ENCODE data around the gene MCF2L2. TPM values are rescaled to one million over a fixed set of nuclear protein-coding genes. Genes with fewer than 3 reads are reported as not detected.

Gene MCF2L2
- total and polyA plus RNA-seq, 7 donors, result 0.99 to 5.0 (median 4.0) TPM; not detected in 1

GRCh38 chr3:183328823-183329222, 99.6 kb downstream of the MCF2L2 start:
- intact Hi-C loops (cut with DNase I), result no loop called here
- WGBS, 2 donors, result 4 to 28% methylated on average over 1 of the region's 1 CpG

GRCh38 chr3:183328164-183328563, 100.3 kb downstream of the MCF2L2 start:
- Histone ChIP-seq H3K4me3 (no peak overlapping the region), H3K27me3 (no peaks in the 10 kb centered on the region), H3K9me3 (no peaks in the 10 kb centered on the region), H3K27ac (no peak overlapping the region), H3K4me1 (no peaks in the 10 kb centered on the region), H3K36me3 (no peaks in the 10 kb centered on the region)
- DNase-seq, result no peak
- TF ChIP-seq POLR2AphosphoS5 (IDR thresholded peaks at IDR 0.05) (no peak), POLR2A (IDR thresholded peaks at IDR 0.05) (no peak), CTCF (IDR thresholded peaks at IDR 0.05) (no peak), EP300 (IDR thresholded peaks at IDR 0.05) (no peak)
- intact Hi-C loops (cut with DNase I), result no loop called here
- WGBS, 2 donors, result 93 to 100% methylated on average over 1 of the region's 1 CpG

More at GRCh38 chr3:183328823-183329222, 99.6 kb downstream of the MCF2L2 start:
- TF ChIP-seq POLR2AphosphoS5 (IDR thresholded peaks at IDR 0.05) (no peak), EP300 (IDR thresholded peaks at IDR 0.05) (no peak), CTCF (IDR thresholded peaks at IDR 0.05) (no peak), POLR2A (IDR thresholded peaks at IDR 0.05) (no peak)
- H3K9me3 ChIP-seq, result no peaks in the 10 kb centered on the region
- no peaks in the 10 kb centered on the region for H3K27me3 ChIP-seq
- H3K36me3 ChIP-seq, result no peaks in the 10 kb centered on the region
- no peaks in the 10 kb centered on the region for H3K4me1 ChIP-seq
- H3K27ac ChIP-seq, result no peak overlapping the region
- H3K4me3 ChIP-seq, result no peak overlapping the region
- DNase-seq, result no peak

- no peak overlapping the region for H3K4me3 ChIP-seq
- H3K4me1 ChIP-seq, result no peaks in the 10 kb centered on the region
- 73 to 87% methylated on average over 5 of the region's 5 CpGs for WGBS, 2 donors
- H3K9me3 ChIP-seq, result no peaks in the 10 kb centered on the region
- TF ChIP-seq CTCF (IDR thresholded peaks at IDR 0.05), result no peak
- H3K27ac ChIP-seq, result no peak overlapping the region
- H3K27me3 ChIP-seq, result no peaks in the 10 kb centered on the region
- no peak for DNase-seq
- H3K36me3 ChIP-seq, result no peaks in the 10 kb centered on the region
- intact Hi-C loops (cut with DNase I), result no loop called here
These were observed 101.1 kb downstream of the MCF2L2 start for GRCh38 chr3:183327343-183327742.

GRCh38 chr3:183324083-183324482, 104.3 kb downstream of the MCF2L2 start:
- H3K9me3 ChIP-seq, result no peaks in the 10 kb centered on the region
- no peaks in the 10 kb centered on the region for H3K36me3 ChIP-seq
- TF ChIP-seq POLR2A (IDR thresholded peaks at IDR 0.05), result no peak
- DNase-seq, result no peak
- WGBS, 2 donors, result 82 to 89% methylated on average over 5 of the region's 5 CpGs
- H3K27me3 ChIP-seq, result no peaks in the 10 kb centered on the region
- no peak overlapping the region for H3K27ac ChIP-seq
- H3K4me1 ChIP-seq, result no peaks in the 10 kb centered on the region
- intact Hi-C loops (cut with DNase I), result no loop called here
- H3K4me3 ChIP-seq, result no peak overlapping the region

GRCh38 chr3:183319371-183319770, 109.0 kb downstream of the MCF2L2 start:
- H3K4me3 ChIP-seq, result no peak overlapping the region
- H3K36me3 ChIP-seq, result no peaks in the 10 kb centered on the region
- TF ChIP-seq CTCF (IDR thresholded peaks at IDR 0.05) (no peak), POLR2AphosphoS5 (IDR thresholded peaks at IDR 0.05) (no peak), EP300 (IDR thresholded peaks at IDR 0.05) (no peak), POLR2A (IDR thresholded peaks at IDR 0.05) (no peak)
- H3K9me3 ChIP-seq, result no peaks in the 10 kb centered on the region
- no peaks in the 10 kb centered on the region for H3K4me1 ChIP-seq
- H3K27me3 ChIP-seq, result no peaks in the 10 kb centered on the region
- H3K27ac ChIP-seq, result no peak overlapping the region
- intact Hi-C loops (cut with DNase I), result no loop called here
- no peak for DNase-seq
